Measurements from ENCODE around the gene ALPG. TPM values are rescaled to one million over a fixed set of nuclear protein-coding genes. Genes with fewer than 3 reads are reported as not detected.
"Not testable (repeated sequence)": the region's sequence is repeated elsewhere in the genome, so short reads cannot be mapped to it uniquely, and the experiment has no call there.

The ALPG gene
- not detected for polyA plus RNA-seq (2013, experiment 1 of 2; ENCODE audit: insufficient read length)
- not detected for polyA plus RNA-seq (2013, experiment 2 of 2; ENCODE audit: insufficient read length)

- DNase-seq: no peak
Measured at GRCh38 chr2:232406556-232407310, at the start of gene ALPG. Gene ALPG, plus strand, starts transcription at chr2:232406844. Its CDS starts 51 bp downstream, at chr2:232406895.

DNA sequence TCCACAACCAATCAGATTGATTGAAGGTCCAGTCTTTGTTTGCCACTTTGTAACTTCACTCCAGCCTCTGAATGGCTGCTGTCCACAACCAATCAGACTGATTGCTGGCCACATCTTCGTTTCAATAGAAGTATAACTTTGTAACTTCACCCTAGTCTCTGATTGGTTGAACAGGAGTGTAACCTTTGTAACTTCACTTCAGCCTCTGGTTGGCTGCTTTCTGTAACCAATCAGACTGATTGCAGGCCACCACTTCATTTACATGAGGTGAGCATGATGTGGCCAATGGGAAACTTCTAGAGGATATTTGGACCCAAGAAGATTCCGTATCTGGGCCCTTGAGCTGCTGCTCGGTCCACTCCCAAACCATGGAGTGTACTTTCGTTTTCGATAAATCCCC, 45.0 kb upstream of the ALPG start:
- peak; percentile 20 for DNase-seq

DNA sequence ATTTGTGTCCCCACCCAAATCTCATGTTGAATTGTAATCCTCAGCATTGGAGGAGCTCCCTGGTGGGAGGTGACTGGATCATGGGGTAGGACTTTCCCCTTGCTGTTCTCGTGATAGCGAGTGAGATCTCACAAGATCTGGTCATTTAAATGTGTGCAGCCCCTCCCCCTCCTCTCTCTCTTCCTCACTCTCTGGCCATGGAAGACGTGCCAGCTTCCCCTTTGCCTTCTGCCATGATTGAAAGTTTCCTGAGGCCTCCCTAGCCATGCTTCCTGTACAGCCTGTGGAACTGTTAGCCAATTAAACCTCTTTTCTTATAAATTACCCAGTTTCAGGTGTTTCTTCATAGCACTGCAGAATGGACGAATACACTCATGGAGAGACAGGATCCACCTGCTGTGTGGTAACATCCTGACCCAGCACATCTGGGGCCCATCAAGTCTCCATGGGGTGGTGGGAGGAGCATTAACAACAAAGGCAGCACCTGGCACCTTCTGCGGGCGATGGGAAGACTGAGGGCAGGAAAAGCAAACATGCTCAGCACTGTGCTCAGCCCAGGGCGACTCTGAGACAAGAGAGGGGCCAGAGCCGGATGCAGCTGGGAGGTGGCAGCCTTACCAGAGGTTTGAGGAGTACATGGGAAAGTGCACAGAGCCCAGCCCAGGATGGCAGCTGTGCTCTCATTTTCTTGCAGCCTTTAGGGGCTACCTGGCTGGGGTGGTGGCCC, 44.3 kb upstream of the ALPG start:
- no peak for DNase-seq

GRCh38 chr2:232363064-232363783, 43.4 kb upstream of the ALPG start:
- DNase-seq: not testable (repeated sequence)

DNA sequence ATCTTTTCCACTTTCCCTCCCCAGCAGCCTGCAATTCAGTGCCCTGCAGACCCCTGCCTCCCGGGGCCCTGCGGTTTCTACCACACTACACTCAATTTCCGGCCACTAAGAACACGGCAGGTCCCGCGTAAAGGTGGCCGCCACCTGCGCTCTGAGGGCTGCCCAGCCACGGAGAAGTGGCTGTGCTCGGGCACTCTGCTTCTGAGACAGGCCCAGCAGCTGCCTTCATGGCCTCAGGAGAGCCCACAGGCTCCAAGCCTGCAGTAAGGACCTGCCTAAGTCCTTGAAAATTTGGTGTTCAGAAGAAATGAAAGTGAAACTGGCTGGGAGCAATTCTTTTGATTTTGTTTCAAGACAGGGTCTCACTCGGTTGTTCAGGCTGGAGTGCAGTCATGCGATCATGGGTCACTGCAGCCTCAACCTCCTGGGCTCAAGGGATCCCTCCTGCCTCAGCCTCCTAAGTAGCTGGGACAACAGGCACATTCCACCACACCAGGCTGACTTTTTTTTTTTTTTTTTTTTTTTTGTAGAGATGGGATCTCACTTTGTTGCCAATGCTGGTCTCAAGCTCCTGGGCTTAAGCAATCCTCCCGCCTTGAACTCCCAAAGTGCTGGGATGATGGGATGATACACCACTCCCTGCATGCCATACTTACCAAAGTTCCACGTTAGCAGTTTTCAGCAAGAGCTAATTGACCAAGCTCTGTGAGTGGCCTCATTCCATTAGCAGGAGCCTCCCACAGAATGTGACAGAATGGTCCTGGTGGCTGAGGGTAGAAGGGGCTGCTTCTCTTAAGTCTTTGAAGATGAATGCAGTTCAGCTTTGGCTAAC, 42.6 kb upstream of the ALPG start:
- peak; percentile 7 for DNase-seq

DNA sequence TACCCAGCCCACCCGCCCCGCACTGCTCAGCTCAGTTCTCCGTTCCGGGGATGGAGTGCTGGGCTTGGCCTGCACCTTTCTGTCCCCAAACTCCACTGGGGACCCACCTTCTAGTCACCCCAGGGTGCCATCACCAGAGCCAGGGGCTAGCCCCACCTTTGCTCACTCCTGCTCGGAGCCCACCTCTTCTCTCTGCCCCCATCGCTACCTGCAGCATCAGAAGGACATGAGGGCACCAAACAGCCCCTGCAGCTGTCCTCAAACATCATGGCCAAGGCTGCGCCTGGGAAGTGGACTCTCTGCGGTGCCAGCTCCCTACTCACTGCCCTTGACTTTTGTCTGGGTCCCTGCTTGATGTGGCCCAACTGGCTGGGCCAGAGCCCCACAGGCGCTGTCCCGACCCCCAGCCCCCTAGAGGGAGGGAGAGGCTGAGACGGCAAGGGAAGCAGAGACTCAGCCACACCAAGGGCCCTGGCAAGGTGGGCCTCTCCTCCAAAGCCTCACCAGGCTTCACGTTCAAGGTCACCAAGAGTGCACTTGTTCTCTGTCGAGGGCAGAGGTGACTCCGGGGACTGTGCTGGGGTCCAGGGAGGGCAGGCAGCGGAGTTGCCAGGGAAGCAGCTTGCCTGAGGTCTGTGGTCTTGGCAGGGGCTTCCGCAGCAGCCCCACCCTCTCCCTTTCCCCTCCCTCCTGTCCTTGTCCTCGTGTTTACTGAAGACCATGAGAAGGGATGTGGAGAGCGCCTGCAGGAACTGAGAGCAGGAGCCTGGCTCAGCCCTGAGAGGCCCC, 41.6 kb upstream of the ALPG start:
- not testable (repeated sequence) for DNase-seq

DNA sequence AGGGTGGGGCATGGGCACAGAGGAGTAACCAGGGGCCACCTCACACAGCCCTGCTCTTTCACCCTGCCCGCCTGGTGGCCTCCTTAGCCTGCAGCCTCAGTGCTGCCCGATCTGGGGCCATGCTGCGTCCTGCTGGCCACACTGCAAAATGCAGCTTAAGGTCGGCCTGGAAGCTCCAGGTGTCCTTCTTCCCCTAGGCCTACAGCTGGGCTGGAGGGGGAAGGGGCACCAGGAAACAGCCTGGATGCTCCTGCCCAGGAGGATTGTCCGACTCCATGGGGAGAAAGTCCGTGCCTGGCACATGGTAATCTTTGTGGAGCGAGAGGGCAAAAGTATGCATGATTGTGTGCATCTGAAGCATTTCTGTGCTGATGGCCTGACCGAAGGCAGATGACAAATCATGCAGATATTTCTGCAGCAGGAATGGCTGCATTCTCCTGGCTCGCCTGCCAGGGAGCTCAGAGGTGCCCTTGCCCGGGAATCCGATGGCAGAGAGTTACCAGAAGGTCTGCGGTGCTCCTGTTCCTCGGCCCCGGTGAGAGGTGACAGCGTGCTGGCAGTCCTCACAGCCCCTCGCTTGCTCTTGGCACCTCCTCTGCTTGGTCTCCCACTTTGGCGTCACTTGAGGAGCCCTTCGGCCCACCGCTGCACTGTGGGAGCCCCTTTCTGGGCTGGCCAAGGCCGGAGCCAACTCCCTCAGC, 40.9 kb upstream of the ALPG start:
- peak; percentile 18 for DNase-seq

DNA sequence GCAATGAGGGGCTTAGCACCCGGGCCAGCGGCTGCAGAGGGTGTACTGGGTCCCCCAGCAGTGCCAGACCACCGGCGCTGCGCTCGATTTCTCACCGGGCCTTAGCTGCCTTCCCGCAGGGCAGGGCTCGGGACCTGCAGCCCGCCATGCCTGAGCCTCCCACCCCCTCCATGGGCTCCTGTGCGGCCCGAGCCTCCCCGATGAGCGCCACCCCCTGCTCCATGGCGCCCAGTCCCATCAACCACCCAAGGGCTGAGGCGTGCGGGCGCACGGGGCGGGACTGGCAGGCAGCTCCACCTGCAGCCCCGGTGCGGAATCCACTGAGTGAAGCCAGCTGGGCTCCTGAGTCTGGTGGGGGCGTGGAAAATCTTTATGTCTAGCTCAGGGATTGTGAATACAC, 40.2 kb upstream of the ALPG start:
- DNase-seq: not testable (repeated sequence)

DNA sequence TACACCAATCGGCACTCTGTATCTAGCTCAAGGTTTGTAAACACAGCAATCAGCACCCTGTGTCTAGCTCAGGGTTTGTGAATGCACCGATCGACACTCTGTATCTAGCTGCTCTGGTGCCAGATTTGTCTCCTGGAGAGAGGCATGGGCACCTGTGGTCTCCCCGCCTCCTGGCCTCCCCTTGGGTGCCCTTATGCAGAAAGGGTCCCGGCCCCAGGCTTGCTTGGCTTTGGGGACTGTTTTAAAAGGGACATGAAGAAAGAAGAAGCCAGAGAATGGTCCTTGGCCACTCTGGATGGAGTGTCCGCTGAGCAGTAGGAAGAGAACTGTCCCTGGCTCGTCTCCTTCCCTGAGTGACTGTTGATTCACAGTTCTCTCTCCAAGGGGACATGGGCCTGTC, 39.6 kb upstream of the ALPG start:
- no peak for DNase-seq

DNA sequence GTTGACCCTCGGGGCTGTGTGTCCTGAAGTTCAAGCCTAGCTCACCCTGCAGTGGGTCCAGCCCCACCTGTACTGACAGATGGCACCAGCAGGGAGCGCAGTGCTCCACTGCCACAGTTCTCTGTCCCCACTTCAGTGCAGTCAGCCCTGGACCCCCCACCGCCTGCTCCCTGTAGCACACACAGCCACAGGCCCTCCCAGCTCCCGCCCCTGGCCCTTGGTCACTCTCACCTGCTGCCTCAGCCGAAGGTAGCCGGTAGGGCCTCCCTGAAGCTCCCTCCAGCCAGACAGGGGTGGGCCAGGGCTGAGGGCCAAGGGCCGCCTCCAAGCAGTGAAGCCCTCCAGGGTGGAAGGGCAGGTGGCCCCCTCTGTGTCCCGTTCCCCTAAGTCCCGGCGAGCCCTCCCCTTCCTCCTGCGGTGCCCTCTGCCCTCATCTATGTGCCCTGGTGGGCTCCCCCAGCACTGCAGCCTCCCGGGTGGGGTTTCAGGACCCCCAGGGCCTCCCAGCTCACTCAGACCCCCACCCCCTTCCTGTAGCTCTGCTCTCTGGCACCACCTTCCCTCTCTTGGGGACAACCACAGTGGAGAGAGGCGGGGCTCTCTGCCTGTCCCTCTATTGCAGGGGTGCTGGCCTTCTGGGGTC, 38.9 kb upstream of the ALPG start:
- DNase-seq: no peak

DNA sequence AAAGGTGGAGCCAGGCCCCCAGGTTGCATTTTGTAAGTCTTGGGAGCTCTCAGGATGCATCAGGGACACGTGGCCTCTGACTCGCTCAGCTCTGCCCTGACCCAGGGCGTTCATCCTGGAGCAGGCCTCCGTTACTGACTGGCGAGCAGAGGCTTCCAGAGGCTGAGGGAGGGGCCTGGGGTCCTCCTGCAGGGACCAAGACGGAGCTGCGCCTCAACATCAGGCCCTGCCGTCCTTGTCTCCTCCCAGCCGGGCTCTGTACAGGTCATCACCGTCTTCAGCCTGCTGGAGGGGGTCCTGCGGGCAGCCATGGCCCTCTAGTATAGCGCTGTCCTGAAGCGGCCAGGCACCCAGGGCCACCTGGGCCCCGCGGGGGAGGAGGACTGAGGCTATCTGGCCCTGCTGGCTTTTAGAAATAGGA, 38.3 kb upstream of the ALPG start:
- DNase-seq: no peak

- DNase-seq: no peak
Measured at GRCh38 chr2:232369126-232369951, 37.3 kb upstream of the ALPG start.

DNA sequence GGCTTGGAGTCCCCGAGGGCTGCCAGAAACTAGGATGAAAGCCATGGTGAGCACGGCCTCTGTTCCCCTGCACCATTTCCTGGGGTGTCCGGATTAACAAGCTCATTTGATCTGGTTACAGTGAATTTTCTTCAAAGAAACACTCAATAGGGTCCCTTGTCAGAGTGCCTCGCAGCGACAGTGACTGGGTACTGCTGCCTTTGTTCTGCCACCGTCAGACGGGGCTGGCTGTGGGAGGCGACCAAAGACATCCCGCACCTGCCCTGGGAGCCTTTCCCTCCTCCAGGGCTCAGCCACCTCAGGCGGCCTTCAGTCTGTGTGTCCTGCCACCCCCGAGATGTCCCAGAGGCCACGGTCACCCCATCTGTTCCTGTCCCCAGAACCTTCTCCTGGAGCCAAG, 36.6 kb upstream of the ALPG start:
- DNase-seq: not testable (repeated sequence)

DNA sequence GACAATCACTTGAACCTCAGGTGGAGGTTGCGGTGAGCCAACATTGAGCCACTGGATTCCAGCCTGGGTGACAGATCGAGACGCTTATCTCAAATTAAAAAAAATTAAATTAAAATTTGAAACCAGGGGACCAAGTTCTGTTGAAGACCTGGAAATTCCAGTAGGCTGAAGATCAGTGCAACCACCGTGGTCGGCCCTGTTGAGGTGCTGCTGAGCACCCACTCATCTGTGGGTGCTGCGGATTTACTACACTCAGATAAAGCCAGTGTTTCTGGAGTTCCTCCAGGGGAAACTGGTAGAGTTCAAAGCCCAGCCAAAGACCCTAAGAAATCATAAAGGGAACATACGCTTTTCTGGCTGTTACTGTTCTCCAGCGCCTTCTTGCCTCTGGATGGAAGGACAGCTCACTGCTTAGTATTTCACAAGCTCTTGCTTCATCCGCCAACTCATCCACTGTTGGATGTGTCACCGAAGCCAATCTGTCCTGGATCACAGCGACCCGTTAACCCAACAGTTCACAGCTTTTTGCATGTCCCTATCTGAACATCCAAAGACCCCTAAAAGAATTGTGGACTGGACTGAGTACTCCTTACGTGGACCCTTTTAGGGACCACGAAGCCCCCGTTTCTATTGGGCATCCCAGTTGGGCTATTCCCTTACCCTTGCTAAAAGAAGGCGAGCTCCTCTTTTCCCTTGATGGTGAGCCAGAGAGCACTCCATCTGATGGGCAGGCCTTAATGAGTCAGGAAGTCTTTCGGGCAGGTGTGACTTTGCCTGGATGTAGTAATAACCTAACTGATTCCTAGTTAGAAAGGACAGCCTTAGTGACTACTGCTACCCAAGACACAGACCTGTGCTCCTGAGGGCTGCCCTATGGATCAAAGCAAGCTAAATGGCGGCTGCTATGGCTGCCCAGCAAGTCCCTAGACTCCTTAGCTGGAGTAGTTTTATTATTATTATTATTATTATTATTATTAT, 34.1 kb upstream of the ALPG start:
- peak; percentile 7 for DNase-seq

DNA sequence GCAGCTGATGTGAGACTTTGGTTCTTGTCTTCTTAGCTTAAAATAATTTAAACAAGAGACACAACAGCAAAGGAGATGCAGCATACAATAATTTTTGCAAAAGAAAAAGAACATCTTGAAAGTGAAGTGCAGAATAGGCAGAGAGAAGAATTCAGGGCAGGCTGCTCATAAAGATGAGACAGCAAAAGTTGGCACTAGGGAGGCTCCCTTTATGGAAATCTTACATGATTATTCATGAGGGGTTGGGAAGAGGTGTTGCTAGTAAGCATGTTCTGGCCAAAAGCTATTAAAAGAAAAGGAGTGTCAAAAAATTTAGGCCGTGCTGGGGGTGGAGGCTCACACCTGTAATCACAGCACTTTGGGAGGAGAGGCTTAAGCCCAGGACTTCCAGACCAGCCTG, 32.3 kb upstream of the ALPG start:
- no peak for DNase-seq

GRCh38 chr2:232375164-232375563, 31.5 kb upstream of the ALPG start:
- DNase-seq: no peak

- DNase-seq: no peak
Measured at GRCh38 chr2:232376260-232376659, 30.4 kb upstream of the ALPG start.

GRCh38 chr2:232376713-232377112, 29.9 kb upstream of the ALPG start:
- no peak for DNase-seq

Measured in fibroblast of skin of scalp (primary cell).